ENCODE measurements around the gene PLCB1.

DNA sequence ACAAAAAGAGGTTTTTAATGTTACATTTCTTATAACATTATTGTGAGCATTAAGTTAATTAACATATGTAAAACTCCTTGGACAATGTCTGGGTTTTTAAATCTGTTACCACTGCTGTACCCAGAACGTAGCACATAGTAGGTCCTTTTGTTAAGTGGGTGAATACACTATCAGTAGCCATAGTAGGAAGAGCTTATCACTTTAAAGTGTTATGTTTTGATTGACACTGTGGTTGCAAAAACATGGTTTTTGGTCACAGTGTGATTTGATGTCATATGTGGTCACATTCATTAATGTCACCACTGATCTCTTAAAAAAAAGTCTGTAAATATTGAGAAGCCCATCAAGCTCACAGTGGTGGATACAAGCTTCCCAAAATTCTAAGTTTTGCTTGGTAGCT, 160.7 kb downstream of the PLCB1 start:
- TF ChIP-seq CTCF (conservative IDR thresholded peaks at IDR 0.05 in 1 of 2, IDR thresholded peaks at IDR 0.05 in 1 of 2; ENCODE audit: low read depth in 1 of 2, low read length in 2 of 2) (no peak), EZH2 (IDR thresholded peaks at IDR 0.05; ENCODE audit: low read length, missing control alignments) (no peak)
